H1 (cell line): Measurements from ENCODE around the gene ERC1. TPM values are rescaled to one million over a fixed set of nuclear protein-coding genes. Genes with fewer than 3 reads are reported as not detected.

Source experiments
- CTCF ChIA-PET: fragments of 300-600 bp; sonication (Branson Sonifier 250); formaldehyde crosslinking; loops from one replicate; lab custom pipeline; 2021; ENCODE audit not compliant: partially characterized antibody; lab: Charles Lee
- POLR2A ChIA-PET: fragments of 300-600 bp; sonication (Branson Sonifier 250); formaldehyde crosslinking; loops from one replicate; lab custom pipeline; 2021; ENCODE audit warnings: inconsistent platforms; ENCODE audit not compliant: partially characterized antibody; lab: Charles Lee
- DNase-seq, 2 experiments: peaks; one replicate each; pipeline versions ENCODE4 v3.0.0 to v3.0.0-alpha.2; 2010 to 2022; ENCODE audit warnings: low spot score in 2 of 2, low read depth in 1 of 2, mixed read lengths in 1 of 2
- FAIRE-seq: peaks from 2 replicates; lab custom pipeline; 2011; peaks lifted over from hg19 to GRCh38; lab: Jason Lieb, UNC
- H2AFZ ChIP-seq: 2 replicates; pipeline ENCODE4 v1.8.1; 2012; ENCODE audit warnings: low read length, inconsistent platforms
- H2AK5ac ChIP-seq: 2 replicates; pipeline ENCODE4 v1.6.1; 2013; ENCODE audit warnings: low read depth, low read length
- H2BK120ac ChIP-seq: replicated peaks from 2 replicates; pipeline ENCODE3; 2013; ENCODE audit warnings: low read depth, low read length, inconsistent platforms
- H2BK12ac ChIP-seq: 2 replicates; pipeline ENCODE4 v1.6.1; 2013; ENCODE audit warnings: low read depth, low read length
- H2BK15ac ChIP-seq: 2 replicates; pipeline ENCODE4 v1.6.1; 2013; ENCODE audit warnings: low read length
- H2BK20ac ChIP-seq: 2 replicates; pipeline ENCODE4 v1.6.1; 2013; ENCODE audit warnings: low read length
- H2BK5ac ChIP-seq: 2 replicates; pipeline ENCODE4 v1.6.1; 2013; ENCODE audit warnings: low read depth, low read length
- H3K14ac ChIP-seq: 2 replicates; pipeline ENCODE4 v1.6.1; 2013; ENCODE audit warnings: inconsistent platforms; ENCODE audit not compliant: insufficient read length
- H3K18ac ChIP-seq: 2 replicates; pipeline ENCODE4 v1.6.1; 2013; ENCODE audit warnings: low read length; ENCODE audit errors: extremely low read depth
- H3K23ac ChIP-seq: 2 replicates; pipeline ENCODE4 v1.6.1; 2013; ENCODE audit warnings: inconsistent platforms; ENCODE audit not compliant: insufficient read length
- H3K23me2 ChIP-seq: 2 replicates; pipeline ENCODE4 v1.6.1; 2013; ENCODE audit warnings: low read depth, low read length
- H3K27ac ChIP-seq: 2 replicates; pipeline ENCODE4 v1.6.1; 2011; ENCODE audit warnings: low read depth, low read length, inconsistent platforms
- H3K27me3 ChIP-seq, 4 experiments: replicated peaks in 1 of 4; 1 replicate in 1 of 4; 2 replicates in 3 of 4; pipeline versions ENCODE4 v1.6.1 to v1.8.1; 2011 to 2013; ENCODE audit warnings: low read length in 3 of 4, mild to moderate bottlenecking in 3 of 4, inconsistent platforms in 2 of 4, mixed read lengths in 2 of 4, moderate library complexity in 1 of 4; ENCODE audit not compliant: control insufficient read depth in 3 of 4, insufficient read depth in 3 of 4; ENCODE audit errors: extremely low read depth in 1 of 4
- H3K36me3 ChIP-seq, 4 experiments: 2 replicates each; pipeline versions ENCODE4 v1.6.1 to v1.8.1; 2011 to 2013; ENCODE audit warnings: mild to moderate bottlenecking in 4 of 4, low read length in 3 of 4, moderate library complexity in 2 of 4, control low read depth in 1 of 4, inconsistent platforms in 1 of 4; ENCODE audit not compliant: insufficient read depth in 4 of 4, control insufficient read depth in 2 of 4
- H3K4ac ChIP-seq: replicated peaks from 2 replicates; pipeline ENCODE3; 2013; ENCODE audit warnings: low read length, low read depth, mixed read lengths, inconsistent platforms; ENCODE audit not compliant: insufficient read length
- H3K4me1 ChIP-seq, 4 experiments: replicated peaks in 1 of 4; 1 replicate in 1 of 4; 2 replicates in 3 of 4; pipeline versions ENCODE4 v1.6.1 to v1.8.1; 2011 to 2013; ENCODE audit warnings: low read length in 3 of 4, inconsistent platforms in 2 of 4, mixed read lengths in 1 of 4; ENCODE audit not compliant: insufficient read depth in 4 of 4, control insufficient read depth in 3 of 4
- H3K4me2 ChIP-seq, 2 experiments: 2 replicates each; pipeline versions ENCODE4 v1.6.1 to v1.8.1; 2011 to 2013; ENCODE audit warnings: low read depth in 2 of 2, low read length in 2 of 2, control low read depth in 1 of 2, inconsistent platforms in 1 of 2, mild to moderate bottlenecking in 1 of 2; ENCODE audit not compliant: insufficient read depth in 1 of 2
- H3K4me3 ChIP-seq, 4 experiments: fragments of 200-600, 300-600 bp in 1 of 4; sonication (generic), shearing (Covaris generic), sonication (Bioruptor Twin) in 1 of 4; 2 replicates each; pipeline versions ENCODE4 v1.5.1 to v1.8.1; 2011 to 2016; ENCODE audit warnings: low read length in 4 of 4, low read depth in 3 of 4, control low read depth in 2 of 4, inconsistent platforms in 2 of 4, mild to moderate bottlenecking in 2 of 4, mixed read lengths in 1 of 4, moderate library complexity in 1 of 4; ENCODE audit not compliant: insufficient read depth in 2 of 4; ENCODE audit errors: extremely low read depth in 1 of 4
- H3K56ac ChIP-seq: replicated peaks from 2 replicates; pipeline ENCODE3; 2013; ENCODE audit warnings: low read depth, mild to moderate bottlenecking, mixed read lengths, low read length, inconsistent platforms; ENCODE audit not compliant: insufficient read length
- H3K79me1 ChIP-seq: 2 replicates; pipeline ENCODE4 v1.6.1; 2013; ENCODE audit warnings: low read depth, low read length, control low read depth
- H3K79me2 ChIP-seq, 2 experiments: 2 replicates each; pipeline versions ENCODE4 v1.6.1 to v1.8.1; 2012 to 2013; ENCODE audit warnings: low read length in 2 of 2, mild to moderate bottlenecking in 2 of 2, inconsistent platforms in 1 of 2; ENCODE audit not compliant: insufficient read depth in 2 of 2, control insufficient read depth in 1 of 2
- H3K9ac ChIP-seq, 4 experiments: replicated peaks in 1 of 4; 1 replicate in 1 of 4; 2 replicates in 3 of 4; pipeline versions ENCODE4 v1.6.1 to v1.8.1; 2011 to 2013; ENCODE audit warnings: low read depth in 3 of 4, low read length in 3 of 4, control low read depth in 2 of 4, mild to moderate bottlenecking in 2 of 4, moderate library complexity in 2 of 4, inconsistent platforms in 1 of 4; ENCODE audit errors: extremely low read depth in 1 of 4
- H3K9me3 ChIP-seq, 2 experiments: 2 replicates each; pipeline versions ENCODE4 v1.6.1 to v1.8.1; 2012 to 2013; ENCODE audit warnings: mild to moderate bottlenecking in 2 of 2, moderate library complexity in 2 of 2, control low read depth in 1 of 2, inconsistent platforms in 1 of 2, low read depth in 1 of 2, low read length in 1 of 2, mixed read lengths in 1 of 2; ENCODE audit not compliant: insufficient read depth in 2 of 2
- H4K20me1 ChIP-seq, 2 experiments: replicated peaks in 1 of 2; 2 replicates each; pipeline versions ENCODE3 to v1.8.1; 2011 to 2013; ENCODE audit warnings: inconsistent platforms in 2 of 2, low read length in 2 of 2, mild to moderate bottlenecking in 1 of 2; ENCODE audit not compliant: insufficient read depth in 2 of 2, control insufficient read depth in 1 of 2
- H4K5ac ChIP-seq: 2 replicates; pipeline ENCODE4 v1.6.1; 2013; ENCODE audit warnings: low read length, low read depth, mixed read lengths, inconsistent platforms; ENCODE audit not compliant: insufficient read length
- H4K8ac ChIP-seq: 2 replicates; pipeline ENCODE4 v1.8.0; 2013; ENCODE audit warnings: mild to moderate bottlenecking, moderate library complexity, low read length, inconsistent platforms; ENCODE audit not compliant: insufficient read depth; ENCODE audit errors: extremely low read depth
- H4K91ac ChIP-seq: replicated peaks from 2 replicates; pipeline ENCODE3; 2013; ENCODE audit warnings: low read length, mixed read lengths, inconsistent platforms; ENCODE audit not compliant: insufficient read length
- CEBPB ChIP-seq: IDR thresholded peaks from 2 replicates; pipeline ENCODE4 v1.6.1; 2012; ENCODE audit warnings: low read depth, low read length
- JUND ChIP-seq: IDR thresholded peaks from 2 replicates; pipeline ENCODE4 v1.6.1; 2011; ENCODE audit warnings: mild to moderate bottlenecking, improper control_type of control experiment, low read length
- YY1 ChIP-seq: IDR thresholded peaks from 2 replicates; pipeline ENCODE4 v1.6.1; 2011; ENCODE audit warnings: low read depth, mild to moderate bottlenecking, low read length
- WGBS, 2 experiments: shearing (Covaris generic) in 1 of 2; methylation state at CpG; one replicate each; pipeline versions ENCODE4 v1.1.6 to v1.1.7; 2013 to 2015; ENCODE audit warnings: low lambda C conversion rate in 2 of 2, mixed read lengths in 2 of 2, inconsistent platforms in 1 of 2, low coverage in 1 of 2, missing lambda C conversion rate in 1 of 2; ENCODE audit not compliant: insufficient replicate concordance in 2 of 2, insufficient coverage in 1 of 2, insufficient read length in 1 of 2; ENCODE audit errors: extremely low coverage in 1 of 2, missing lambda C conversion rate in 1 of 2; 5-methylcytosine and 5-hydroxymethylcytosine counted together
- polyA plus RNA-seq, 7 experiments: library from polyadenylated mRNA; depleted of rRNA in 3 of 7; stranded (reverse) in 5 of 7; unstranded in 2 of 7; fragments of >200 nt in 5 of 7; fragments of 200-250 nt in 2 of 7; gene quantifications; 1 replicate in 5 of 7; 2 replicates in 1 of 7; 4 replicates in 1 of 7; pipeline versions ENCODE4 v1.2.1 to v1.2.3, GENCODE V29; 2011 to 2013; ENCODE audit warnings: missing spikeins in 2 of 7, mixed read lengths in 2 of 7
- total RNA-seq: library from RNA; stranded (reverse); fragmentation: NEBNext Ultra II Directional; extraction: Animal tissue kit (Norgen Biotek cat#: 25700); gene quantifications from 2 replicates; pipeline ENCODE4 v1.2.1, GENCODE V29; 2021

The ERC1 gene
- total and polyA plus RNA-seq, 2 of the 8 experiments (the other 6 are each of a cell fraction or from before 2014, with no cell fraction given) = 7.8 to 45.7 TPM

DNA sequence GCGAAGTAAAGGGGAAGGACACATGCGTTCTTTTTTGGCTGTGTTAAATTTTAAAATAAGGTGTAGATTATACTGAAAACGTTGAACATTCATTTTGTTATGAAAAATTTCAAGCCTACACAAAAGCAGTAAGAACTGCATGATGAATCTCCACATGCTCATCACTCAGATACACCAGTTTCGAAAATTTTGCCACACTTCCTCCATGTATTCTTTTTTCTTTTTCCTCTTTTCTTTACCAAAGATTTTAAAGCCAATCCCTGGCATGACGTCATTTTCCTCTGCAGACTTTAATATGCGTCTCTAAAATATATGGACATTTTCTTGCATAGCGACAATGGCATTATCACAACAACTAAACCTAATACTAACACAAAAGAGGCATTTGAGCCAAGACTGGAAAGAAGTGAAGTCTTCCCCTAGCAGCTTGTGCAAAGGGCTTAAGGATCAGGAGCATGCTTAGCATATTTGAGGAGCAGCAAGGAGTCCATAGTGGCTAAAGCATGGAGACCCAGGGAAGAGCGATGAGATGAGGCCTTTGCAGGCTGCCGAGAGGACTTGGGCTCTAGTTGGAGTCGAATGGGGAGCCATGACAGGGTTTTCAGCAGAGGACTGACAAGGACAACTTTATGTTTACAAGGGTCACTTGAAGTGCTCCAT, 111.9 kb downstream of the ERC1 start:
- Histone ChIP-seq H3K4me3 (no peak overlapping the region), H3K4me1 (peaks cover 0 to 7% (median 0%) of the 10 kb centered on the region in 4 experiments; a peak in 1 of 7 replicates), H3K14ac (no peak overlapping the region), H3K18ac (no peak overlapping the region), H3K4ac (no peak overlapping the region), H2BK12ac (no peak overlapping the region), H2BK15ac (no peak overlapping the region), H2BK120ac (no peak overlapping the region), H4K20me1 (peaks cover 0 to 4% of the 10 kb centered on the region in 2 experiments), H4K8ac (no peak overlapping the region), H2BK5ac (no peak overlapping the region), H3K56ac (no peak overlapping the region), H3K27me3 (no peaks in the 10 kb centered on the region), H3K36me3 (no peaks in the 10 kb centered on the region; a peak in 1 of 8 replicates), H4K91ac (no peak overlapping the region), H2BK20ac (no peak overlapping the region), H2AK5ac (no peak overlapping the region), H3K9ac (no peak overlapping the region), H3K23ac (no peak overlapping the region), H2AFZ (no peak overlapping the region), H3K27ac (no peak overlapping the region), H3K23me2 (no peaks in the 10 kb centered on the region), H3K9me3 (no peaks in the 10 kb centered on the region), H4K5ac (no peak overlapping the region), H3K4me2 (no peak overlapping the region), H3K79me2 (peaks cover 0 to 18% of the 10 kb centered on the region in 2 experiments; a peak in 2 of 4 replicates), H3K79me1 (peaks cover 2% of the 10 kb centered on the region; the same call in 1 of the 2 replicates)
- TF ChIP-seq YY1 (no peak), JUND (0 out of 2 replicates have a peak, but pooled peaks have one; percentile 29), CEBPB (no peak)
- DNase-seq (no peak), FAIRE-seq (no peak)
- WGBS, 2 experiments = 85% methylated on average over 10 of the region's 10 CpGs; no CpG with 5 or more reads in 1 of the 2 experiments
- ChIA-PET POLR2A (interaction anchor here (1.0 kb wide), 1 partner anchor 151 kb away, joined by 4 read pairs; no protein-coding TSS in a partner anchor), CTCF (interaction anchor here (0.9 to 4.0 kb wide), 8 partner anchors 10 to 531 kb away, joined by 3 to 29 read pairs (median 4); no protein-coding TSS in a partner anchor)
